GM18951 (cell line): ENCODE data around the gene ADPGK.
"Not testable (repeated sequence)": the region's sequence is repeated elsewhere in the genome, so short reads cannot be mapped to it uniquely, and the experiment has no call there.

Source experiments
- POLR2A ChIP-seq: IDR thresholded peaks from 4 replicates; pipeline ENCODE4 v1.6.1; 2011; ENCODE audit warnings: mild to moderate bottlenecking; ENCODE audit not compliant: insufficient read length, insufficient read depth; ENCODE audit errors: extremely low read depth
- in situ Hi-C: fragments of 300-500 bp; cut with MboI; formaldehyde crosslinking; loops from one replicate; pipeline ENCODE4 v1.12.0; 2022; ENCODE audit warnings: low sequenced_read_pairs, mixed read lengths, inconsistent platforms; ENCODE audit not compliant: unreplicated experiment

ADPGK gene

GRCh38 chr15:72758182-72758581 is 25.4 kb downstream of the ADPGK start:
- in situ Hi-C loops: no loop called here
- no peak for TF ChIP-seq POLR2A

- in situ Hi-C loops: no loop called here
- TF ChIP-seq POLR2A: no peak
These were observed 29.5 kb downstream of the ADPGK start for GRCh38 chr15:72754096-72754495.

- in situ Hi-C loops: no loop called here
- TF ChIP-seq POLR2A: no peak
These were observed 31.7 kb downstream of the ADPGK start for GRCh38 chr15:72751751-72752455.

- no peak for TF ChIP-seq POLR2A
- in situ Hi-C loops: no loop called here
These were observed 33.9 kb downstream of the ADPGK start for GRCh38 chr15:72749700-72750099.

GRCh38 chr15:72740219-72740618 is 43.3 kb downstream of the ADPGK start:
- TF ChIP-seq POLR2A: no peak
- in situ Hi-C loops: no loop called here

GRCh38 chr15:72737723-72738122 is 45.8 kb downstream of the ADPGK start:
- in situ Hi-C loops: no loop called here
- TF ChIP-seq POLR2A: no peak

- no peak for TF ChIP-seq POLR2A
- in situ Hi-C loops: no loop called here
These were observed 46.5 kb downstream of the ADPGK start for GRCh38 chr15:72737061-72737460.

GRCh38 chr15:72735111-72735510 is 48.4 kb downstream of the ADPGK start:
- in situ Hi-C loops: no loop called here
- TF ChIP-seq POLR2A: no peak

- in situ Hi-C loops: no loop called here
- TF ChIP-seq POLR2A: no peak
These were observed 49.4 kb downstream of the ADPGK start for GRCh38 chr15:72733941-72734738.

- in situ Hi-C loops: no loop called here
- no peak for TF ChIP-seq POLR2A
These were observed 51.0 kb downstream of the ADPGK start for GRCh38 chr15:72732516-72732915.

GRCh38 chr15:72732086-72732485 is 51.5 kb downstream of the ADPGK start:
- in situ Hi-C loops: no loop called here
- no peak for TF ChIP-seq POLR2A

GRCh38 chr15:72728821-72729220 is 54.7 kb downstream of the ADPGK start:
- in situ Hi-C loops: no loop called here

GRCh38 chr15:72728249-72728648 is 55.3 kb downstream of the ADPGK start:
- in situ Hi-C loops: not testable (repeated sequence)

More at GRCh38 chr15:72728821-72729220, 54.7 kb downstream of the ADPGK start:
- no peak for TF ChIP-seq POLR2A

- in situ Hi-C loops: no loop called here
These were observed 56.4 kb downstream of the ADPGK start for GRCh38 chr15:72727154-72727553.

GRCh38 chr15:72725851-72726250 is 57.7 kb downstream of the ADPGK start:
- in situ Hi-C loops: not testable (repeated sequence)

More at GRCh38 chr15:72727154-72727553, 56.4 kb downstream of the ADPGK start:
- TF ChIP-seq POLR2A: no peak
